Subcutaneous adipose tissue (tissue), 4 donors: ENCODE measurements around the gene TRNAU1AP. TPM values are rescaled to one million over a fixed set of nuclear protein-coding genes. Genes with fewer than 3 reads are reported as not detected.

ENCODE experiments used
- total RNA-seq, 4 donors: library from RNA; depleted of rRNA; stranded (reverse); fragments of >200 nt; gene quantifications; one replicate each; pipeline ENCODE4 v1.1.0, GENCODE V29; 2016
- TF ChIP-seq, protein P1 (sequence below): fragments of 450-650 bp; IDR thresholded peaks from one replicate; pipeline ENCODE4 v1.5.1; 2016; ENCODE audit warnings: low read depth, mild to moderate bottlenecking, control low read depth, antibody characterized with exemption, moderate library complexity

TRNAU1AP gene
- total RNA-seq, 4 donors from 2014 or later, result 20.5 to 27.2 (median 26.5) TPM

- TF ChIP-seq, protein P1, sequence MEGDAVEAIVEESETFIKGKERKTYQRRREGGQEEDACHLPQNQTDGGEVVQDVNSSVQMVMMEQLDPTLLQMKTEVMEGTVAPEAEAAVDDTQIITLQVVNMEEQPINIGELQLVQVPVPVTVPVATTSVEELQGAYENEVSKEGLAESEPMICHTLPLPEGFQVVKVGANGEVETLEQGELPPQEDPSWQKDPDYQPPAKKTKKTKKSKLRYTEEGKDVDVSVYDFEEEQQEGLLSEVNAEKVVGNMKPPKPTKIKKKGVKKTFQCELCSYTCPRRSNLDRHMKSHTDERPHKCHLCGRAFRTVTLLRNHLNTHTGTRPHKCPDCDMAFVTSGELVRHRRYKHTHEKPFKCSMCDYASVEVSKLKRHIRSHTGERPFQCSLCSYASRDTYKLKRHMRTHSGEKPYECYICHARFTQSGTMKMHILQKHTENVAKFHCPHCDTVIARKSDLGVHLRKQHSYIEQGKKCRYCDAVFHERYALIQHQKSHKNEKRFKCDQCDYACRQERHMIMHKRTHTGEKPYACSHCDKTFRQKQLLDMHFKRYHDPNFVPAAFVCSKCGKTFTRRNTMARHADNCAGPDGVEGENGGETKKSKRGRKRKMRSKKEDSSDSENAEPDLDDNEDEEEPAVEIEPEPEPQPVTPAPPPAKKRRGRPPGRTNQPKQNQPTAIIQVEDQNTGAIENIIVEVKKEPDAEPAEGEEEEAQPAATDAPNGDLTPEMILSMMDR, result no peak
These were observed 34.0 kb upstream of the TRNAU1AP start for GRCh38 chr1:28518745-28519341.

DNA sequence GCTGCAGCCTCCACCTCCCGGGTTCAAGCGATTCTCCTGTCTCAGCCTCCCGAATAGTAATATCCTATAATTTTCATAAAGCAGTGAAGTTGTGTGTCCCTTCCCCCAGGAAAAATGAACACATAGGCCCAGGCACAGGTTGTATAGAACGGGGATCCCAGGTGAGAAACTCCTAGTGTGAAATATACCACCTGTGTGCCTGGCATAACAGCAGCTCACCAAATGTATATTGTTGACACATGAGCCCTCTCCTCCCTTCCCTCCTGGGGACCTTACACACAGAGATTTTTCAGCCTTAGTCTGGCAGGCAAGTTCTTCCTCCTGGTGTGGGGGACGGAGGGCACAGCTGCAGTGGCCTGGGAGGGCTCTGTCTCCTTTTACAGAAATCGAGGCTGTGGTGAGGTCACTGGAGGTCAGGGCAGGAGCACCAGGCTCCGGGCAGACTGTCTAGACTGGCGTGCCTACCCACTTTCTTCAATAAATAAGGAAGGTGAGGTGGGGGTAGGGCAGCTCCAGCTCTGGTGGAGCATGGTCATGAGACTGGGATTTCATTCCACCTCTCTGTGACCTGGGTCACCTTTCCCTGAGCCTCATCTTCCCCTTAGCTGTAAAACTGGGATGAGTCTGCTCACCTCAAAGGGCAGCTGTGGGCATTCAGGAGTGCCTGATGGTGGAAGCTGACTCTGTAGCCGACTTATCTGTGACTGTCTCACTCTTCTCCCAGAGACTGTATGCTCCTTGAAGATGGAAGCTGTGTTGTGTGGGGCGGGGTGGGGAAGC lies 32.7 kb upstream of the TRNAU1AP start:
- TF ChIP-seq, protein P1, result no peak

DNA sequence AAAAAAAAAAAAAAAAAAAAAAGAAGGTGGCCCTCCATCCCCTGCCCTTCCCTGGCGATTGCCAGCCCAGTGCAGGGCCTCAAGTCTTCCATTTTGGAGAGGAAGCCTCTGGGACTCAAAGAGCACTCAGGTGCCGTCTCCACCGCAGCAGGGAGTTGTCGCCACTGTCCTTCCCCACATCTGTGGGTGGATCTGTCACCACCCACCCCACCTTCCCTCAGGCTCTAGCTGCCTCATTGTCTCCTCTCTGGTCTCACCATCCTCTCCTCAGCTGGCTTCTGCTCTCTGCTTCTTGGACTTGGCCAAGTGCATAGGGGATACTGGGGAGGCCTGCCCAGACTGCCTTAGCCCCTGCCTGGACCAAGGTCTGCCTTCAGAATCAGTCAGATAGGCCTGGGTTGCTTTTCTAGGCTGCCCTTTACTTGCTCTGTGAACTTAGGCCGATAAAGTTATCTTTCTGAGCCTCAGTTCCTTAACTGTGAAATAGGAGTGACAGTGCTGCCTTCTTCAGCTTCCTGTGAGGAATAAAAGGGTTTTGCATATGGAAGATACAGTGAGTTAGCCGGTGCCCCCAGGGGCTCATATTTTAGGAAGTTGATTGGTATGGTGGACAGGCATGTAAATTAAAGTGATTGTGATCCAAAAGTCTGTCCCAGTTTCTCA lies 31.3 kb upstream of the TRNAU1AP start:
- TF ChIP-seq, protein P1, result no peak

DNA sequence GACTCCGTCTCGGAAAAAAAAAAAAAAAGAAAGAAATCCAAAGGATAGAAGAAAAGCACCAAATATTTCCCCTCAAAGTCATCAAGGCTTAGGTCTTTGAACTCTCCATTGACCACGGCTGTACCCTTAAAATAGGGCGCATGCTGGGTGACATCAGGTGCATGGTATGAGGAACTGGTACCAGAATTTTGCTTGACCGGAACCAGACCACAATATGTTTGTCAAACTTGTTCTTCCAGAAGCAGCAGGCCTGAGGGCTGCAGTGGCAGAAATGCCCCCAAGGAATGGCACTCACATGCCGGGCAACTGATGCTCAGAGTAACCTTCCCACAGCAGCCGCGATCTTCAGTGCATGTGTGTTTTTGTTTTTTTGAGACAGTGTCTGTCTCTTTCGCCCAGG lies 26.0 kb upstream of the TRNAU1AP start:
- TF ChIP-seq, protein P1, result no peak

DNA sequence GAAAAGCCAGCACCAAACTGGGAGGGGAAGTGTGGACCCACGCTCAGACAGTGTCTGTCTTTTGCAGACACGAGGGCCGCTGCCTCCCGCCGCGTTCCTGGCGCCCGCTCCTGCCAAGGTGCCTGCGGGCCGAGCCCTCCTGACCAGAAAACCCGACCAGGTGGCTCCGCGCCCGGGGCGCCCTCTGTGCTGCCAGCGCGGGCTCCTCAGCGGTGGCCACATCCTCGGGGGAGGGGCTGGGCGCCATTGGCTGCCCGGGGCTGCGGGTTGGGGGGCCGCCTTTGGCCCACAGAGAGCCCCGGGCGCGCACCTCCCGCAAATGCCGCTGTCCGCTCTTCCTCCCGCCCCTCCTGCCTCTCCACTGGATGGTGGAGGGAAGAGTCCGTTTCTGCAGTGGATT lies 22.4 kb upstream of the TRNAU1AP start:
- TF ChIP-seq, protein P1, result no peak

GRCh38 chr1:28534671-28535070 lies 18.2 kb upstream of the TRNAU1AP start:
- TF ChIP-seq, protein P1, result no peak

GRCh38 chr1:28535180-28535579 lies 17.7 kb upstream of the TRNAU1AP start:
- TF ChIP-seq, protein P1, result no peak
